Memory B cell (primary cell): ENCODE results near the gene NHS.

ENCODE experiments used
- ATAC-seq: fragments of 150-1000 bp; cut with Tn5 transposase; 2 replicates; pipeline ENCODE4 v1.10.0; 2021; ENCODE audit warnings: low read depth, mild to moderate bottlenecking, moderate library complexity
- DNase-seq, 2 donors: peaks; one replicate each; pipeline ENCODE4 v3.0.0; 2022; ENCODE audit warnings: low spot score in 2 of 2
- H3K27ac Mint-ChIP-seq: one replicate; pipeline ENCODE4 v1.8.0; 2022; ENCODE audit warnings: mild to moderate bottlenecking, moderate library complexity, mixed read lengths
- H3K27me3 Mint-ChIP-seq: one replicate; pipeline ENCODE4 v1.8.0; 2022; ENCODE audit warnings: mixed read lengths
- H3K36me3 Mint-ChIP-seq: one replicate; pipeline ENCODE4 v1.8.0; 2022; ENCODE audit warnings: mild to moderate bottlenecking, mixed read lengths
- H3K4me1 Mint-ChIP-seq: one replicate; pipeline ENCODE4 v1.8.0; 2022; ENCODE audit warnings: mixed read lengths
- H3K4me3 Mint-ChIP-seq: one replicate; pipeline ENCODE4 v1.8.0; 2022; ENCODE audit warnings: mild to moderate bottlenecking, moderate library complexity, mixed read lengths
- H3K9me3 Mint-ChIP-seq: one replicate; pipeline ENCODE4 v1.8.0; 2022; ENCODE audit warnings: mixed read lengths

The NHS gene

DNA sequence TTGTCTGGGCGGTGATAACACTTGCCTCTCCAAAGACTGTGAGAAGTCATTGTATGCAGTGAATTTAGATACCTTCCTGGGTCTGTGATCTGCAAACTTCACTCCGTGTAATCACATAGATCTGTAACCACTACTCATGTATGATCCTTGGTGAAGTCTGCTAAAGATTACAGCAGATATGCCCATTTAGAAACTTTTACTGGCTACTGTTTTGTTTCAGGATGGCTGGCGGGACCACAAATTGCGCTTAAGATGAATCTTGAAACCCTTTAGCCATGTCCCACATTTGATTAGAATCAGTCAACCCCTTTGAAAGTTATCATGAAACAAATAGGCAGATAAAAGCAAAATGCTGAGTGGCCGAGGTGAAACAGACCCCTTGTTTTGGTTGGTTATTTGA, 235.8 kb downstream of the NHS start:
- ATAC-seq (no peak), DNase-seq (no peak)
- Mint-ChIP-seq H3K4me3 (no peak overlapping the region), H3K36me3 (no peaks in the 10 kb centered on the region), H3K27me3 (no peaks in the 10 kb centered on the region), H3K27ac (no peak overlapping the region), H3K4me1 (no peaks in the 10 kb centered on the region), H3K9me3 (no peaks in the 10 kb centered on the region)

DNA sequence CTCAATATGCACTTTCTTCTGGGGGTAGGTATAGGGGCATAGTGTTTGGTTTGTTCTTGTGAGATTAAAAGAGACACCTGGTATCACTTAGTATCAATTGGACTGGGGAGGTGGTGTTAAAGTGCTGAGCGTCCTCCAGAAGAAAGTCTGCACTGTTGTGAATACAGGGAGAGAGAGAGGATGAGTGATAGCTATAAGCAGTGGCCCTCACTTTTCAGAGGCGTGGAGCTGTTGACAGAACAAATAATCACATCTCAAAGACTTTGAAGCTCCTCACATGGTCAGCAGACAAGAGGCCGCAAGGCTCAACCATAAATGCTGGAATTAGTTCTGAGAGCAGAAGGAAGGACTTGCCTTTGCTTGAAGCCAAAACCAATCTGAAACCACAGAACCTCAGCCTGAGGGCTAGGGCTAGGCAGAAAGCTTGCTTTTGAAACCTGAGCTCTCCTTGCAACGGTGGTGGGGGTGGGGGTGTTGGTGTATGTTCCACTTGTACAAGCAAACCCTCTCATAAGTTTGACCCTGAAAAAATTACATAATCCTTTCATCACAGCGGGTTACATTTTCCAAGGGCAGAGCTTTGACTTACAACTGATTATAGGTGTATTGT, 239.1 kb downstream of the NHS start:
- no peak for ATAC-seq
- Mint-ChIP-seq H3K4me3 (no peak overlapping the region), H3K27ac (no peak overlapping the region), H3K4me1 (no peaks in the 10 kb centered on the region), H3K9me3 (no peaks in the 10 kb centered on the region), H3K36me3 (no peaks in the 10 kb centered on the region), H3K27me3 (no peaks in the 10 kb centered on the region)
- no peak for DNase-seq

DNA sequence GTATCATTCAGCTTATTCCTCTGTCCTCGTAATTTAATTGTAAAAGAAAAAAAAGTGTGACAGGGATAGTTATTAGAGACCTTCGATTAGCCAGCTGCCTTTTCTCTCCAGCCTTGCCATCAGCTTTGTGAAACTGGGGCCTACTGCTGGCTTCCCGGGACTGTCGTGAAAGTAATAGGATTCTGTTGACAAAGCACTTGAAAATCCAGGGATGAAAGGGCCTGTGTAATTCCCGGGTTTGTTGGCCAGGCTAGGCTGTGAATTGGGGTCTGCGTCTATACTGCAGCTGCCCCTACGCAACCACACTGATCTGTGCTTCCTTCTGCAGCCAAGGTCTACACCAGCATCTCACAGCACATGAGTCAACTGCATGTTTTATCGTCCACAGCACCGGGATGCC, 241.9 kb downstream of the NHS start:
- Mint-ChIP-seq H3K27ac (no peak overlapping the region), H3K9me3 (no peaks in the 10 kb centered on the region), H3K36me3 (no peaks in the 10 kb centered on the region), H3K27me3 (peaks cover 1% of the 10 kb centered on the region), H3K4me3 (no peak overlapping the region), H3K4me1 (no peaks in the 10 kb centered on the region)
- DNase-seq (no peak), ATAC-seq (no peak)

DNA sequence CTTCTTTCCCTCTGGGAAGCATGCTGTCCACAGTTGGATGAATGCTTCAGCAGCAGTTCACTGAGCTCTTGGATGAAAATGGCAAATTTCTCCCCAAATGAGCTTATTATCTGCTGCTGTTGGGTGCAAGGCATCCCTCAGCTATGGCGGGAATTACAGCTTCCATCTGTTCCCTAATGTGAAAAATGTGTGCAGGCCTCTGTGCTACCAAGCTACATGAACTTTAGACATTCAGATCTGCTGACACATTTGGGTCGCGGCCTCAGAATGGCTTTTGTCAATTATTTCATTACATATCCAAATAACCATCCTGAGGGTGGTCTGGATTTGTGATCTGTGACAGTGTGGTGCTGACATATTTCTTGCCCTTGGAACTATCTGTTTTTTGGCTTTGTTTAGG, 242.8 kb downstream of the NHS start:
- Mint-ChIP-seq H3K4me1 (no peaks in the 10 kb centered on the region), H3K27ac (no peak overlapping the region), H3K27me3 (peaks cover 1% of the 10 kb centered on the region), H3K4me3 (no peak overlapping the region), H3K9me3 (no peaks in the 10 kb centered on the region), H3K36me3 (no peaks in the 10 kb centered on the region)
- ATAC-seq (no peak), DNase-seq (no peak)

DNA sequence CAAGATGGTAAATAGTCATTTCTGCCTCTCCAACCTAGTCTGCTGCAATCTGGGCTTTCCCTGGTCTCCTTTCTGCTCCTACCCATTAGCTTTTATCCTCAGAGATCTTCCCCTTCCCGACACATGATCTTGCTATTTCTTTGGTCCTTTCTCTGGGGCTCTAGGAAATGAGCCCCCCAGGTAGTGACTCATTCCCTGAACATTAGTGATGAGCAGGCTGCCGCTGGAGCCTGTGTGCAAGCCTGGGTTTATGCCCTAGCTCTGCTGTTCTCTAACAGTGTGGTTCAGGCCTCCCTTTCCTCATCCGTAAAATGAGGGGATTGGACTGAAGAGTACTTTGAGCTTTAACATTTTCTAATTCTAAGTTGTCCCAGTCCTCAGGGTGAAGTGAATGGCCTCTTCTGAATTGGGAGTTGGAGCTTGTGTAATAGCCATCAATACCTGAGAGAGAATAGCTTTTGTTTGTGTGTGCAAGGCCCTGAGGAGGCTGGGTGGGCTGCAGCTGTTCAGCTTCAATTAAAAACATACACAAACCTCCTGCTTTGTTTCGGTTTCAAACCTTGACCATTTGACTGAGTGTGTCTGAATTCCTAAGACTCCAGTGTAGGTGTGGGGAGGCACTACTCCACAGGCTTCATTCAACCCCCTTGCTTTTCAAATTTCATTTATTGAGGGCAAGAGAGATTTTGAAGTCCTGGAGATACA, 246.7 kb downstream of the NHS start:
- no peaks in the 10 kb centered on the region for H3K36me3 Mint-ChIP-seq
- DNase-seq: no peak
- H3K27me3 Mint-ChIP-seq: peaks cover 1% of the 10 kb centered on the region
- no peaks in the 10 kb centered on the region for H3K9me3 Mint-ChIP-seq
- no peak overlapping the region for H3K27ac Mint-ChIP-seq
- no peaks in the 10 kb centered on the region for H3K4me1 Mint-ChIP-seq
- ATAC-seq: no peak
- no peak overlapping the region for H3K4me3 Mint-ChIP-seq

DNA sequence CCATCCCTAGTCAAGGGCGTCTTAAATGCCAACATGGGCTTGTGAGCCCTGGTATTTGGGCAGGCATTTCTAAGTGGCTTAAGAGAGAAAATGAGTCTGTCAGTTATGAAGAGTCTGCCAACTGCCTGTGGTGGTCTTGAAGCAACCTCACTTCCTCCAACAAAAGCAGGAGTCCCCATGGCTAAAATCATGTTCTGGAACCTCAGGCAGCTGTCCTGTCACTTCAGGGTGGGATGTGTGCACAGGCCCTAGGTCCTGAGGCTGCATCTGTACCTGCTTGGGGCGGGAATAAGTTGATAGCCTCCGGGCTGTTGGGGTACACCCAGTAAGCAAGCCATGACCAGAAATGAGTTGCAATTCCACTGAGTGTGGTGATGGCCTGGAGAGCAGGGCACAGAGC, 247.3 kb downstream of the NHS start:
- H3K27ac Mint-ChIP-seq: no peak overlapping the region
- ATAC-seq: no peak
- H3K36me3 Mint-ChIP-seq: no peaks in the 10 kb centered on the region
- H3K9me3 Mint-ChIP-seq: no peaks in the 10 kb centered on the region
- no peak overlapping the region for H3K4me3 Mint-ChIP-seq
- peaks cover 1% of the 10 kb centered on the region for H3K27me3 Mint-ChIP-seq
- no peak for DNase-seq
- no peaks in the 10 kb centered on the region for H3K4me1 Mint-ChIP-seq

DNA sequence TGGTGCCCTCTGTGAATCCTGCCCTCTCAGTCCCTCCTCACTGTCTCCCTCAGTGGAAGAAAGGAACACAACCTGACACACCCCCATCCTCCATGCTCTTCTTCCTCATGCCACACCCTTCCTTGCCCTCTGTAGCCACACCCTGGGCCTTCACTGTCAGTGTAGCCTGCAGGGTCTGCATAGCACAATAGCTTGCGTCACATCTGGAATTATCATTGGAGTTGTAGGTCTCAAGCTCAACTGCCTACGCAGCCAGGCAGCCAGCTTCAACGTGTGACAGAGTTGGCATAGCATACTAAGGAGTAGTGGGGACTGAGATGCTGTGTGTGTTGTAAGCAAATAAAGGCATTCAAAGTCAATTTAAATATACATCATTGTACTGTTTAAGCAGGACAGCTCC, 248.8 kb downstream of the NHS start:
- Mint-ChIP-seq H3K9me3 (no peaks in the 10 kb centered on the region), H3K27me3 (peaks cover 1% of the 10 kb centered on the region), H3K4me3 (no peak overlapping the region), H3K27ac (no peak overlapping the region), H3K36me3 (no peaks in the 10 kb centered on the region), H3K4me1 (no peaks in the 10 kb centered on the region)
- DNase-seq (no peak), ATAC-seq (no peak)

DNA sequence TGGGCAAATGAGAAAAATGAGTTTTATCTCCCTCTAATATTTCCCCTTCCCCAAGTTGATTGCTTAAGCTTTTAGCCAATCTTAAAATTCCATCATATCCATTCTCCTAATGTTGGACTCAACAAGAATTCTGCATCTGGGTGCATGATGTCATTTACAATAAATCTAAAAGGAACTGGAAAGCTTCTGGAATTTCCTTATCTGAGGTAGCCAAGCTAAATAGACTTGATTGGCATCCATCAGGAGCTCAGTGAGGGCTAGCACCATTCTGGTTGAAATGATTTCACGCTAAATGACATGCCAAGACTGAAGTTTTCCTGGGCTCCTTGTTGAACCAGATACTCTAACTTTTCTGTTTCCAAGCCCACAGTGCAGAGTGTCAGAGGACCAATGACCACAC, 252.0 kb downstream of the NHS start:
- Mint-ChIP-seq H3K27ac (no peak overlapping the region), H3K27me3 (no peaks in the 10 kb centered on the region), H3K36me3 (no peaks in the 10 kb centered on the region), H3K4me1 (no peaks in the 10 kb centered on the region), H3K9me3 (no peaks in the 10 kb centered on the region), H3K4me3 (no peak overlapping the region)
- DNase-seq (no peak), ATAC-seq (no peak)

DNA sequence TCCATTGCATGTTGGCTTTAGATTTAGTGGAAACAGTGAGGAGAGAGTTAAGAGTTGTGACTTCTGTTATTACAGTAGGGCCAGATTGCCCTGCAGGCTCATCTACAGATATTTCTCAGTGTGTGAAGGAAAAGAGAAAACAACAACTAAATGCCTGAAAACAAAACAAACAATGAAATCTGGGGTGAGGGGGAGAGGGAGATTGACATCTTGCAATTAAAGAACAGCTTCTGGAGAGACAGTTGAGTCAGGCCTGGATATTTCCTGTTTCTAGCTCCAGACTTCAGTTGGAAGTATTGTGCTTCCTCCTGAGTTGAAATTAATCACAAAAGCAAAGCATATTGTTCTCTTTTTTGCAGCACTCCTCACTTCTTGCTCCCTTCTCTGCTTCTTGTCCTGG, 254.0 kb downstream of the NHS start:
- H3K9me3 Mint-ChIP-seq: no peaks in the 10 kb centered on the region

DNA sequence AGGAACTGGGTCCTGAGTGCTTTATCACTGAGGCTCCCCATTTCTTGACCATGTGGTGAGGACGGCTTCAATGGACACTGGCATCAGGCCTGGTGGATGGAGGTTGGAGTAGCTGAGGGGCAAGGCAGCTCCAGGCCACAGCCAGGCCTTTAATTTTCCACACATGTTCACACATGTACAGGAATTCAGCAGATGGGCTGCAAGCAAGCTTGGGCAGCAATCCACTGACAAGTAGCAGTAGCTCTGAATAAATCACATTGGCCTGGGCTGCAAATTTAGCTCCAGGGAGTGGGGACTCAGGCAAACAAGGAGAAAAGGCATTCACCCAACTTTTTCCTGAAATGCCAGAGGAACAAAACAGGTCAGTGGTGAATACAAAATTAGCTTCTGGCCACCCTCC, 254.5 kb downstream of the NHS start:
- Mint-ChIP-seq H3K9me3 (no peaks in the 10 kb centered on the region), H3K4me1 (no peaks in the 10 kb centered on the region), H3K27ac (no peak overlapping the region), H3K4me3 (no peak overlapping the region), H3K27me3 (no peaks in the 10 kb centered on the region), H3K36me3 (no peaks in the 10 kb centered on the region)
- ATAC-seq (no peak), DNase-seq (no peak)

More for the DNA sequence above, 254.0 kb downstream of the NHS start:
- DNase-seq (no peak), ATAC-seq (no peak)
- no peak overlapping the region for H3K4me3 Mint-ChIP-seq
- no peaks in the 10 kb centered on the region for H3K4me1 Mint-ChIP-seq
- H3K27ac Mint-ChIP-seq: no peak overlapping the region
- no peaks in the 10 kb centered on the region for H3K36me3 Mint-ChIP-seq
- H3K27me3 Mint-ChIP-seq: no peaks in the 10 kb centered on the region

DNA sequence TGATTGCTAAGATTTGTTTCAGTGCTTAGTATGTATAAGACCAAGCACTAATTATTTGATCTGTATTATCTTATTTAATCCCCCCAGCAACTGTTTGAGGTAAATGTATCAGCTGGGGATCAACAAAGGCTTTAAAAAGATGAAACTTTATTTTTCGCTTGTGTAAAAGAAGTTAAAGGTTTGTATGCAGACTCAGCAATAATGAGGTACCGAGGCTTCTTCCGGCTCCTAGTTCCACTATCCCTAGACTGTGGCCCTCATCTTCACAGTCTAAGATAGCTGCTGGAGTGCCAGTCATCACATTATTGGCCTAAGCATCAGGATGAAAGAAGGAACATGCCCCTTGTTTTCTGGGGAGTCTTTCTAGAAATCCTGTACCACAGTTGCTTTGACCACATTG, 256.6 kb downstream of the NHS start:
- H3K4me1 Mint-ChIP-seq: no peaks in the 10 kb centered on the region
- no peak for ATAC-seq
- no peaks in the 10 kb centered on the region for H3K9me3 Mint-ChIP-seq
- H3K27ac Mint-ChIP-seq: no peak overlapping the region
- no peak overlapping the region for H3K4me3 Mint-ChIP-seq
- DNase-seq: no peak
- H3K36me3 Mint-ChIP-seq: no peaks in the 10 kb centered on the region
- no peaks in the 10 kb centered on the region for H3K27me3 Mint-ChIP-seq

DNA sequence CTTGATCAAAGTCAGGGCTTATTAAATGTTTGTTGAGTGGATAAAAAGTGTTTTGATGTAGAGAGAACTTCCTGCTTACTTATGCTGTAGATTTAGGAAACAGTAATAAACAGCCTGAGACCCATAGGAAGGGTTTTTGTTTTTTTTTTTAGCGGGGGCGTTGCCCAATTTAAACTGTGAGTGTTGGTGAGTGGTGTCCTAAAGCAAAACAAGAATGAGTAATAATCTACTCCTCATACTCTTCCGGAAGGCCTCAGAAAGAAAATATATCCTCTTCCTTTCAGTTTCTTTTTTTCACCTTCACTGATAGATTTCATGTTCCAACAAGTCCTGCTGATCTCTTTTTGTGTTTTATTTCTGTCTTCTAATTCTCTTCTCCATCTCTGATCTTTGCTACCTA, 257.9 kb downstream of the NHS start:
- Mint-ChIP-seq H3K36me3 (no peaks in the 10 kb centered on the region), H3K27ac (no peak overlapping the region), H3K4me3 (peak overlapping the region; percentile 29), H3K9me3 (no peaks in the 10 kb centered on the region), H3K4me1 (no peaks in the 10 kb centered on the region), H3K27me3 (no peaks in the 10 kb centered on the region)
- DNase-seq (no peak), ATAC-seq (no peak)

DNA sequence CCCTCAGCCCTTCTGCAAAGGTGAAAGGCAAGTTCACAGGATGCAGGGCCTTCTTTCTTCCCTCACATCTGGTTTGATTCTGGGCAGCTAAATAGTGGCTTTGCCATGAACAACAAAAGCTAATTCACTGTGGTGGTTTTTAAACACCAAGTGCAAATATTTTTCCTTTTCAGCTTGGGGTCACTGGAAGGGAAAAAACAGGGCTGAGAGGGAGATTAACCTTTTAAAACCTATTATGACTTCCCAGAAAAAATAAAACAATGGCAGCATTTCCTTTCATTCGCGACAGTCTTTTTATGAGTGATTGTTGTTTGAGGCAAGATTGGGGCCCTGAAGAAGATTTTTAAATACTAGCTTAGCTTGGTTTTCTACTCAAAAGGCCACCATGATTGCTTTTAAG, 258.5 kb downstream of the NHS start:
- DNase-seq (no peak), ATAC-seq (no peak)
- Mint-ChIP-seq H3K4me1 (no peaks in the 10 kb centered on the region), H3K27me3 (no peaks in the 10 kb centered on the region), H3K36me3 (no peaks in the 10 kb centered on the region), H3K4me3 (no peak overlapping the region), H3K9me3 (no peaks in the 10 kb centered on the region), H3K27ac (no peak overlapping the region)

DNA sequence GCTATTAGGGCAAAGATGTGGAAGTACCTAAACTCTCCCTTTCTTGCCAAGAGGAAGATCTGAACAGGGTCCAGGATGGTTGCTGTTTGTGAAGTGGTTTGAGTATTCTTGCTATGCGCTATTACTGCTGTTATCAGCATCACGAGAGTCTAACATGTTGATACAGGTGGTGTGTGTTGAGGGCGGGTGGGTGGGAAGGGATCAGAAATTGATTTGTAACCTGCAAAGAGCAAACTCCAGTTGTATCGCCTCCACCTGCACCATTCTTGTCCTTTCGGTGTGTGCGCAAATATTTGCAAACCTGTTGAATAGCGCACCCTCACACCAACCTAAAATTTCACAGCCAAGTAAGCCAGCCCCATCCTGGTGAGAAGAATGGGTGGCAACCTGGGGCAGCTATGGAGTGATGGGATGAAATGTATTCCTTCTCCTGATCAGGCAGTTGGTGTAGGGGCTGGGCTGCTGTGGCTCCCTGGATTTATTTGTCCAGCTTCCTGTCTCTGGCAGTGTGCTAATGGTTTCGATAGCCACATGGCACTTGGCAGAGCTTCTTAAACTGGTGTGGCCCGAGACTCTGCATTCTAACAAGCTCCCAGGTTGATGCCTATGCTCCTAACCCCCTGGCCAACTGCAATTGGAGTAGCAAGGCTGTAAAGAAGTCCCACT, 259.7 kb downstream of the NHS start:
- no peak overlapping the region for H3K4me3 Mint-ChIP-seq
- H3K27ac Mint-ChIP-seq: no peak overlapping the region
- H3K9me3 Mint-ChIP-seq: no peaks in the 10 kb centered on the region
- ATAC-seq: no peak
- no peak for DNase-seq
- H3K36me3 Mint-ChIP-seq: no peaks in the 10 kb centered on the region
- H3K27me3 Mint-ChIP-seq: no peaks in the 10 kb centered on the region
- H3K4me1 Mint-ChIP-seq: no peaks in the 10 kb centered on the region

DNA sequence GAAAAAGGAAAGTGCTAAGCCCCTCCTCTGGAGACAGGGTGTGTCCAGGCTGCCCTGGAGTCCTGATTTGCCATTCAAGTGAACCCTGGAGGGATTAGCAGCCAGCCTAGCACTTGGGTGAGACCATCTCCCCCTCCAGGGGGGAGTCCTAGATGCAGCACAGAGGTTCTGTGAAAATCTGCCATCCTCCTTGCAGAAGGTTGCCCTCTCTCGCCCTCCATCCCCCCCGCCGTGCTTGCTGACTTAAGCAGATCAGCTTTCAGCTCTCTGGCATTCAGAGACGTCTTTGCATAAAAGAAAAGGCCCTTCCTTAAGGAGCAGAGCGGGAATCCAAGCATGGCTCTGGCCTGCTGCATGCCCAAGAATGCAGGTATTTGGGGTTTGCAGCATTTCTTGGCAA, 260.2 kb downstream of the NHS start:
- Mint-ChIP-seq H3K4me1 (no peaks in the 10 kb centered on the region), H3K27ac (no peak overlapping the region), H3K36me3 (no peaks in the 10 kb centered on the region), H3K4me3 (no peak overlapping the region), H3K9me3 (no peaks in the 10 kb centered on the region), H3K27me3 (no peaks in the 10 kb centered on the region)
- DNase-seq: no peak
- no peak for ATAC-seq
